ENCODE measurements around the gene FBXW5. TPM values are rescaled to one million over a fixed set of nuclear protein-coding genes. Genes with fewer than 3 reads are reported as not detected.

FBXW5 gene
- total RNA-seq, 2 experiments from 2014 or later: 63.3 to 89.6 TPM

DNA sequence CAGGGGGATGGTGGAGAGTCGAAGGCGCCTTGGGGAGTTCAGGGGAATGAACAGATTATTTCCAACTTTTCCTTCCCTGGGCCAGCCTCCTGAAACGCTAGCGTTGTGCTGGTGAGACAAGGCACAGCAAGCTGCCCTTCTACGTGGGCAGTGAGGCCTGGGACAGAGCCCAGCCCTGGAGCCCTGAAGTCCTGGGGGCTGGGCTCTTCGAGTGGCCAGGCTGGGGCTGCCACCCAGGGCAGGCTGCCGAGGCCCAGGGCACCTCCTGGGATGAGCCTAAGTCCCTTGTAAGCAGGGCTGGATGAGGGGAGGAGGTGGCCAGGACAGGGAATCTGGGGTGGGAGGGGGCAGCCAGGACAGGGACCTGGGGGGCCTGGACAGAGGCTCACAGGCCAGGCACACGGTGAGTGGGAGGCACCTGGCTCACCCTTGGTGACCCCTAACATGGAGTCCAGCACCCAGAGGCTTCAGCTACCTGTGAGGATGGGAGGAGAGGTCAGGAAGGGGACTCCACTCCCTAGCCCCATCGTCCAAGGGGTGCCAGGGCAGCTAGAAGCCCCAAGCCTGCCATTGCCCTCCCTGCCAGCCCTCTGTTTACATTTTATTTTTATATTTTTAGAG lies 6.2 kb upstream of the FBXW5 start:
- ChIA-PET POLR2A (no interaction called here), CTCF (ENCODE audit: unreplicated experiment) (no interaction called here)
- DNase-seq (ENCODE audit: low spot score): no peak
- TF ChIP-seq EZH2phosphoT487 (IDR thresholded peaks at IDR 0.05; ENCODE audit: borderline replicate concordance, low read depth, low read length): no peak
- TF ChIP-seq, protein P1, sequence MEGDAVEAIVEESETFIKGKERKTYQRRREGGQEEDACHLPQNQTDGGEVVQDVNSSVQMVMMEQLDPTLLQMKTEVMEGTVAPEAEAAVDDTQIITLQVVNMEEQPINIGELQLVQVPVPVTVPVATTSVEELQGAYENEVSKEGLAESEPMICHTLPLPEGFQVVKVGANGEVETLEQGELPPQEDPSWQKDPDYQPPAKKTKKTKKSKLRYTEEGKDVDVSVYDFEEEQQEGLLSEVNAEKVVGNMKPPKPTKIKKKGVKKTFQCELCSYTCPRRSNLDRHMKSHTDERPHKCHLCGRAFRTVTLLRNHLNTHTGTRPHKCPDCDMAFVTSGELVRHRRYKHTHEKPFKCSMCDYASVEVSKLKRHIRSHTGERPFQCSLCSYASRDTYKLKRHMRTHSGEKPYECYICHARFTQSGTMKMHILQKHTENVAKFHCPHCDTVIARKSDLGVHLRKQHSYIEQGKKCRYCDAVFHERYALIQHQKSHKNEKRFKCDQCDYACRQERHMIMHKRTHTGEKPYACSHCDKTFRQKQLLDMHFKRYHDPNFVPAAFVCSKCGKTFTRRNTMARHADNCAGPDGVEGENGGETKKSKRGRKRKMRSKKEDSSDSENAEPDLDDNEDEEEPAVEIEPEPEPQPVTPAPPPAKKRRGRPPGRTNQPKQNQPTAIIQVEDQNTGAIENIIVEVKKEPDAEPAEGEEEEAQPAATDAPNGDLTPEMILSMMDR (conservative IDR thresholded peaks at IDR 0.05; ENCODE audit: low read length): no peak
- H3K9me3 ChIP-seq (ENCODE audit: low read length): no peaks in the 10 kb centered on the region
- BruUV-seq (replicated peaks): no TSS peak
- H4K20me1 ChIP-seq (ENCODE audit: insufficient read depth, low read length): no peaks in the 10 kb centered on the region
- peak overlapping the region; percentile 83; the same call in 1 of the 2 replicates for H2AFZ ChIP-seq (ENCODE audit: low read length)
- no peaks in the 10 kb centered on the region for H3K79me2 ChIP-seq (ENCODE audit: insufficient read depth, low read depth, low read length)
- peak overlapping the region; percentile 72 for H3K4me3 ChIP-seq (ENCODE audit: low read depth, low read length, poor library complexity, severe bottlenecking)
- H3K9me2 ChIP-seq (ENCODE audit: insufficient read depth, low read length): no peaks in the 10 kb centered on the region
- intact Hi-C loops (cut with micrococcal nuclease; ENCODE audit: unreplicated experiment): no loop called here
- H3K4me2 ChIP-seq (ENCODE audit: low read length): peak overlapping the region; percentile 97
- H3K36me3 ChIP-seq (ENCODE audit: insufficient read depth, low read length): no peaks in the 10 kb centered on the region
- peak overlapping the region; percentile 45 for H3K27ac ChIP-seq (ENCODE audit: low read depth, low read length, poor library complexity, severe bottlenecking)
- H3K4me1 ChIP-seq (ENCODE audit: insufficient read depth, low read length, poor library complexity, severe bottlenecking): peaks cover 22% of the 10 kb centered on the region

DNA sequence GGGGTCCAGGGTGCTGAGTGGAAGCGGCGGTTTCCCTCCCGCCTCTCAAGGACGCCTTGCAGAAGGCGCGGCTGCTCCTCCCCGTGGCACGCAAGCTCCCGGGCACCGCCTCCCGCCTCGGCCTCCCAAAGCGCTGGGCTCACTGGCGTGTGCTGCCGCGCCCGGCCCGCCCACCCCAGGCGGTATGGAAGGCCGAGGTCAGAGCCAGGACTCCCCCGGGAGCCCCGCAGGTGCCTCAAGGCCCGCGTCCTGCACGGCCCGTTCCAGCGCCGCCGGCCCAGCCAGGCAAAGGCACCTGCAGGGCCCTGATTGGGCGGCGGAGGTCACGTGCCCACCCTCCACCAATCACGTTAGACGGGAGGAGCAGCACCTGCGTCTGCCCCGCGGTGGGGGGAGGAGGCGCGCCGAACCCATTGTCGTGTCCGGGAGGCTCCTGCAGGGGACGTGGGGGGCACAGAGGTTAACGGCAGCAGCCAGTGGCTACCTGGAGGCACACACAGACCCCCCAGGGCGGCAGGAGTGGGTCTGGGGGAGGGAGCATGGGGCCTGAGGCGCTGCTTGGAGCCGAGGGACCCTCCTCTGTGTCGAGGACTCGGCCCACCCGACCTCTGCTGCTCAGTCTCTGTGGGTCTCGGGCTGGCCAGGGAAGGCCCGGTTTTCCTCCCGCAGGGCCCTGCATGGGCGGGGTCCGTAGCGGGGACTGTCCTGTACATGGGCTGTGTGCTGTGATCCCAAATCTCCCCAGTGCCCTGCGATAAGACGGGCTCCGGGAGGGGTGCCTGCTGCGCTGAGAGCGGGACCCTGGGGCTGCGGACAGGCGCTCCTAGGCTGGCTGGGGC lies 5.5 kb upstream of the FBXW5 start:
- BruUV-seq (replicated peaks): no TSS peak
- Histone ChIP-seq H3K9me2 (ENCODE audit: insufficient read depth, low read length) (no peaks in the 10 kb centered on the region), H2AFZ (ENCODE audit: low read length) (peak overlapping the region; percentile 83), H3K79me2 (ENCODE audit: insufficient read depth, low read depth, low read length) (no peaks in the 10 kb centered on the region), H3K36me3 (ENCODE audit: insufficient read depth, low read length) (no peaks in the 10 kb centered on the region), H3K27ac (ENCODE audit: low read depth, low read length, poor library complexity, severe bottlenecking) (peak overlapping the region; percentile 45), H3K9me3 (ENCODE audit: low read length) (no peaks in the 10 kb centered on the region), H3K4me2 (ENCODE audit: low read length) (peak overlapping the region; percentile 97), H4K20me1 (ENCODE audit: insufficient read depth, low read length) (no peaks in the 10 kb centered on the region), H3K4me1 (ENCODE audit: insufficient read depth, low read length, poor library complexity, severe bottlenecking) (peaks cover 24% of the 10 kb centered on the region), H3K4me3 (ENCODE audit: low read depth, low read length, poor library complexity, severe bottlenecking) (peak overlapping the region; percentile 72)
- ChIA-PET CTCF (ENCODE audit: unreplicated experiment) (interaction anchor here (0.6 kb wide), 1 partner anchor 80 kb away, joined by 4 read pairs; no protein-coding TSS in a partner anchor), POLR2A (no interaction called here)
- intact Hi-C loops (cut with micrococcal nuclease; ENCODE audit: unreplicated experiment): no loop called here
- peak; percentile 96 for DNase-seq (ENCODE audit: low spot score)
- TF ChIP-seq EZH2phosphoT487 (IDR thresholded peaks at IDR 0.05; ENCODE audit: borderline replicate concordance, low read depth, low read length): no peak
- TF ChIP-seq, protein P1 (conservative IDR thresholded peaks at IDR 0.05; ENCODE audit: low read length): peak; percentile 25; the same call in 1 of the 2 replicates
